GM12878 (cell line): Measurements from ENCODE around the gene EMSY. TPM values are rescaled to one million over a fixed set of nuclear protein-coding genes. Genes with fewer than 3 reads are reported as not detected.

Experiments used
- ATAC-seq: fragments of 200-7000 bp; cut with Tn5 transposase; 3 replicates; pipeline ENCODE4 v1.9.1; 2020; ENCODE audit warnings: mild to moderate bottlenecking, moderate library complexity
- BruUV-seq: library from RNA; stranded (reverse); fragments of 400-500 nt; replicated peaks from 2 replicates; lab custom pipeline; 2021; lab: Mats Ljungman, UMichigan
- CTCF ChIA-PET: fragments of 300-600 bp; sonication (Branson Sonifier 250); formaldehyde crosslinking; extraction: SDS; loops from one replicate; lab custom pipeline; 2021; ENCODE audit warnings: inconsistent platforms; lab: Yijun Ruan, JAX
- POLR2A ChIA-PET: fragments of 350-600 bp; formaldehyde crosslinking; extraction: SDS; loops from one replicate; lab custom pipeline; 2021; ENCODE audit warnings: inconsistent platforms; lab: Charles Lee
- RAD21 ChIA-PET: fragments of 300-600 bp; sonication (Branson Sonifier 250); formaldehyde crosslinking; loops from one replicate; lab custom pipeline; 2023; ENCODE audit warnings: antibody characterized with exemption; ENCODE audit not compliant: unreplicated experiment; lab: Charles Lee
- SMC1A ChIA-PET: fragments of 300-600 bp; sonication (Branson Sonifier 250); formaldehyde crosslinking; loops from one replicate; lab custom pipeline; 2023; ENCODE audit not compliant: unreplicated experiment, uncharacterized antibody; lab: Charles Lee
- DNase-seq: peaks from one replicate; pipeline ENCODE4 v3.0.0-alpha.2; 2011; ENCODE audit warnings: low read depth, low spot score
- FAIRE-seq: peaks from 3 replicates; lab custom pipeline; 2011; peaks lifted over from hg19 to GRCh38; lab: Jason Lieb, UNC
- H2AFZ ChIP-seq: 2 replicates; pipeline ENCODE4 v1.6.0; 2011; ENCODE audit warnings: low read depth, low read length, control low read depth; ENCODE audit not compliant: control insufficient read depth
- H3K27ac ChIP-seq: 2 replicates; pipeline ENCODE4 v1.5.1; 2011; ENCODE audit warnings: control low read depth; ENCODE audit not compliant: control insufficient read depth, insufficient read depth
- H3K27me3 ChIP-seq, 2 experiments: replicated peaks in 1 of 2; 2 replicates each; pipeline versions ENCODE4 v1.6.0 to v1.6.1; 2011; ENCODE audit warnings: low read length in 1 of 2; ENCODE audit not compliant: control insufficient read depth in 2 of 2, insufficient read depth in 2 of 2
- H3K36me3 ChIP-seq, 2 experiments: 2 replicates each; pipeline ENCODE4 v1.5.1; 2011; ENCODE audit warnings: low read length in 1 of 2; ENCODE audit not compliant: control insufficient read depth in 2 of 2, insufficient read depth in 2 of 2
- H3K4me1 ChIP-seq: 2 replicates; pipeline ENCODE4 v1.6.1; 2011; ENCODE audit warnings: mild to moderate bottlenecking, low read length, moderate library complexity, mixed read lengths; ENCODE audit not compliant: control insufficient read depth, insufficient read depth
- H3K4me2 ChIP-seq: 2 replicates; pipeline ENCODE4 v1.6.0; 2011; ENCODE audit warnings: control low read depth; ENCODE audit not compliant: control insufficient read depth, insufficient read depth
- H3K4me3 ChIP-seq: fragments of 200-600 bp; sonication (generic); 2 replicates; pipeline ENCODE4 v1.5.1; 2016
- H3K79me2 ChIP-seq: 2 replicates; pipeline ENCODE4 v1.6.0; 2011; ENCODE audit warnings: low read length; ENCODE audit not compliant: control insufficient read depth, insufficient read depth
- H3K9ac ChIP-seq: 2 replicates; pipeline ENCODE4 v1.8.0; 2011; ENCODE audit warnings: low read length, control low read depth, mixed read lengths; ENCODE audit not compliant: control insufficient read depth, insufficient read depth
- H3K9me3 ChIP-seq: replicated peaks from 3 replicates; pipeline ENCODE4 v1.5.1; 2011; ENCODE audit warnings: mild to moderate bottlenecking, low read length; ENCODE audit not compliant: control insufficient read depth, insufficient read depth
- H4K20me1 ChIP-seq: 2 replicates; pipeline ENCODE4 v1.6.0; 2011; ENCODE audit not compliant: control insufficient read depth, insufficient read depth
- CTCF ChIP-seq, 3 experiments: IDR thresholded peaks in 2 of 3; conservative IDR thresholded peaks in 1 of 3; 2 replicates each; pipeline ENCODE4 v1.5.1; 2011; ENCODE audit warnings: low read depth in 3 of 3, low read length in 3 of 3, mild to moderate bottlenecking in 3 of 3, control low read depth in 2 of 3, moderate library complexity in 2 of 3, inconsistent platforms in 1 of 3, mixed read lengths in 1 of 3; ENCODE audit not compliant: control insufficient read depth in 2 of 3, insufficient read depth in 1 of 3; ENCODE audit errors: extremely low read depth in 1 of 3
- ELK1 ChIP-seq: IDR thresholded peaks from 2 replicates; pipeline ENCODE4 v1.6.1; 2012; ENCODE audit warnings: low read depth, low read length, improper control_type of control experiment
- WGBS: methylation state at CpG from one replicate; pipeline ENCODE4 v1.1.6; 2016; ENCODE audit warnings: low lambda C conversion rate; ENCODE audit not compliant: insufficient replicate concordance, insufficient coverage; ENCODE audit errors: missing lambda C conversion rate; 5-methylcytosine and 5-hydroxymethylcytosine counted together
- in situ Hi-C: fragments of 300-500 bp; cut with MboI; formaldehyde crosslinking; loops from 9 replicates; pipeline ENCODE4 v1.14.3; 2018; ENCODE audit warnings: mixed read lengths
- intact Hi-C: fragments of 100-400 bp; cut with micrococcal nuclease; formaldehyde crosslinking; loops from one replicate; pipeline ENCODE4 v1.14.2; 2022; ENCODE audit not compliant: unreplicated experiment
- polyA plus RNA-seq, 11 experiments: library from polyadenylated mRNA; depleted of rRNA in 4 of 11; unstranded in 6 of 11; stranded (reverse) in 5 of 11; fragments of >200 nt; fragmentation: Nextera tagmentation in 4 of 11; fragmentation: Illumina TruSeq in 1 of 11; extraction: Ambion mirVana in 4 of 11; extraction: Trizol in 1 of 11; gene quantifications; 1 replicate in 1 of 11; 2 replicates in 10 of 11; pipeline versions ENCODE4 v1.2.1 to v1.2.3, GENCODE V29; 2011 to 2016; ENCODE audit warnings: inconsistent platforms in 2 of 11, missing spikeins in 2 of 11, low read depth in 1 of 11
- total RNA-seq, 4 experiments: library from RNA; depleted of rRNA in 3 of 4; stranded (reverse); fragments of >200 nt in 3 of 4; fragmentation: Illumina TruSeq in 1 of 4; extraction: Trizol in 1 of 4; gene quantifications; 2 replicates each; pipeline versions ENCODE4 v1.2.1 to v1.2.3, GENCODE V29; 2013 to 2021

EMSY gene
- total and polyA plus RNA-seq, 10 of the 15 experiments (the other 5 are each of a cell fraction or from before 2014, with no cell fraction given): 9.3 to 26.9 (median 13.0) TPM

- ChIA-PET SMC1A (interaction anchor here (0.6 to 0.9 kb wide), 3 partner anchors 9 to 372 kb away, joined by 3 read pairs; no protein-coding TSS in a partner anchor), RAD21 (no interaction called here), CTCF (interaction anchor here (0.6 kb wide), 1 partner anchor 760 kb away, joined by 3 read pairs; no protein-coding TSS in a partner anchor), POLR2A (no interaction called here)
- H3K36me3 ChIP-seq: no peaks in the 10 kb centered on the region
- FAIRE-seq (no peak), DNase-seq (no peak), ATAC-seq (no peak; the same call in 2 of the 3 replicates)
- no peaks in the 10 kb centered on the region for H3K4me1 ChIP-seq
- no TSS peak for BruUV-seq
- WGBS: 46% methylated on average over 18 of the region's 18 CpGs
- no peak overlapping the region for H3K9ac ChIP-seq
- in situ Hi-C loops (no loop called here), intact Hi-C loops (no loop called here)
- no peaks in the 10 kb centered on the region for H4K20me1 ChIP-seq
- TF ChIP-seq CTCF (IDR thresholded peaks at IDR 0.05 in 2 of 3, conservative IDR thresholded peaks at IDR 0.05 in 1 of 3; ENCODE audit: control insufficient read depth in 2 of 3, extremely low read depth in 1 of 3, insufficient read depth in 1 of 3, low read depth in 3 of 3, low read length in 3 of 3) (peak in 1 of 3 experiments; percentile 16; a peak in 1 of 6 replicates), ELK1 (no peak)
- no peaks in the 10 kb centered on the region for H3K79me2 ChIP-seq
- H3K27ac ChIP-seq: no peak overlapping the region
- no peaks in the 10 kb centered on the region for H3K9me3 ChIP-seq
- H3K4me3 ChIP-seq: no peak overlapping the region
- H3K27me3 ChIP-seq: no peaks in the 10 kb centered on the region; a peak in 1 of 4 replicates
- no peak overlapping the region for H3K4me2 ChIP-seq
- H2AFZ ChIP-seq: no peak overlapping the region
These were observed 134.4 kb downstream of the EMSY start for GRCh38 chr11:76579056-76579751.
